GM18951 (cell line): ENCODE data around the gene FFAR3.
"Not testable (repeated sequence)": the region's sequence is repeated elsewhere in the genome, so short reads cannot be mapped to it uniquely, and the experiment has no call there.

Source experiments
- POLR2A ChIP-seq: IDR thresholded peaks from 4 replicates; pipeline ENCODE4 v1.6.1; 2011; ENCODE audit warnings: mild to moderate bottlenecking; ENCODE audit not compliant: insufficient read length, insufficient read depth; ENCODE audit errors: extremely low read depth
- in situ Hi-C: fragments of 300-500 bp; cut with MboI; formaldehyde crosslinking; loops from one replicate; pipeline ENCODE4 v1.12.0; 2022; ENCODE audit warnings: low sequenced_read_pairs, mixed read lengths, inconsistent platforms; ENCODE audit not compliant: unreplicated experiment

The FFAR3 gene

GRCh38 chr19:35349614-35350521, 8.4 kb upstream of the FFAR3 start:
- no peak for TF ChIP-seq POLR2A
- in situ Hi-C loops = loop anchor here (5.0 kb wide), 1 partner anchor 122 kb away; no protein-coding TSS in a partner anchor

- in situ Hi-C loops = loop anchor here (5.0 kb wide), 1 partner anchor 122 kb away; no protein-coding TSS in a partner anchor
- no peak for TF ChIP-seq POLR2A
Measured at GRCh38 chr19:35350591-35350990, 7.7 kb upstream of the FFAR3 start.

- in situ Hi-C loops = loop anchor here (5.0 kb wide), 1 partner anchor 121 kb away; no protein-coding TSS in a partner anchor
- TF ChIP-seq POLR2A = no peak
Measured at GRCh38 chr19:35351411-35352176, 6.7 kb upstream of the FFAR3 start.

GRCh38 chr19:35352177-35352447, 6.1 kb upstream of the FFAR3 start:
- in situ Hi-C loops = loop anchor here (5.0 kb wide), 1 partner anchor 120 kb away; no protein-coding TSS in a partner anchor
- no peak for TF ChIP-seq POLR2A

- TF ChIP-seq POLR2A = no peak
- in situ Hi-C loops = loop anchor here (5.0 kb wide), 1 partner anchor 120 kb away; no protein-coding TSS in a partner anchor
Measured at GRCh38 chr19:35352448-35353304, 5.6 kb upstream of the FFAR3 start.

GRCh38 chr19:35353635-35354034, 4.6 kb upstream of the FFAR3 start:
- TF ChIP-seq POLR2A = no peak
- in situ Hi-C loops = loop anchor here (5.0 kb wide), 1 partner anchor 119 kb away; no protein-coding TSS in a partner anchor

GRCh38 chr19:35354898-35355297, 3.4 kb upstream of the FFAR3 start:
- in situ Hi-C loops = loop anchor here (5.0 kb wide), 1 partner anchor 117 kb away; no protein-coding TSS in a partner anchor
- no peak for TF ChIP-seq POLR2A

GRCh38 chr19:35355791-35356460, 2.3 kb upstream of the FFAR3 start:
- in situ Hi-C loops = no loop called here
- TF ChIP-seq POLR2A = no peak

GRCh38 chr19:35358834-35359233, 574 bp downstream of the FFAR3 start:
- in situ Hi-C loops = not testable (repeated sequence)

- in situ Hi-C loops = not testable (repeated sequence)
Measured at GRCh38 chr19:35359395-35359794, 1.1 kb downstream of the FFAR3 start.

- in situ Hi-C loops = not testable (repeated sequence)
Measured at GRCh38 chr19:35360081-35360480, 1.8 kb downstream of the FFAR3 start.

GRCh38 chr19:35360880-35361420, 2.7 kb downstream of the FFAR3 start:
- TF ChIP-seq POLR2A = no peak
- in situ Hi-C loops = no loop called here
